Adrenal gland (tissue), 5 donors: ENCODE measurements around the gene POMT1.

ENCODE experiments used
- CTCF ChIP-seq, 6 experiments: fragments of 450-650 bp in 4 of 6; fragments of 200-600 bp in 2 of 6; sonication (generic) in 1 of 6; IDR thresholded peaks; 1 replicate in 5 of 6; 2 replicates in 1 of 6; pipeline versions ENCODE4 v1.5.1 to v1.8.0; 2016 to 2021; ENCODE audit warnings: antibody characterized with exemption in 6 of 6, mild to moderate bottlenecking in 2 of 6, moderate library complexity in 1 of 6
- POLR2A ChIP-seq, 2 donors: fragments of 450-650 bp; IDR thresholded peaks; one replicate each; pipeline ENCODE4 v1.6.1; 2017; ENCODE audit warnings: antibody characterized with exemption in 2 of 2, mild to moderate bottlenecking in 2 of 2, moderate library complexity in 1 of 2
- donor health status: DM: no; HTN: no; CAD: no.

DNA sequence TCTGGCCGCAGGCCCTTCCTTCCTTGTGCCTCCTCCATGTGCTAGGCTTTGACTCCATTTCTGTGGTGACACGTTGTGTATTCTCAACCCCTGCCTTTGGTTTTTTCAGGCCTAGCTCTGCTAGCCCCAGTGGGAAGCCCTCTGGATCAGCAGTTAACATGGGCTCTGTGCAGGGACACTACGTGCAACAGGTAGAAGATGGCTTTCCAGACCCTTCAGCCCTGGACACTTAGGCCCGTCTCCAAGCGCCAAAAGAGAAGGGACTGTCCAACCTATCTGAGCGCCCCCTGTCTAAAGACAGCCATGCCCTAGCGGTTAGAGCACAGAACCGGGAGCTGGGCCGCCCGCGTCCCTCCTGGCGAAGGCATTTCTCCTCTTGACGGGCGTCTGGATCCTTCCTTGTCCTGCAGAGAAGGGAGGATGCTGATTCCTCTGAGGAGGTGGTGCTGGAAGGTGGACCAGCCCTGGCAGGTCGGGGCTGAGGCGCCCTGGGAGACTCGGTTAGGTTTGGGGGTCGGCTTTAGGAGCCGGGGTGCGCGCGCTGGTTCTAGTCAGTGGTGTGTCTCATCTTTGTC, 8.3 kb upstream of the POMT1 start:
- TF ChIP-seq POLR2A (IDR thresholded peaks at IDR 0.05) (no peak), CTCF (IDR thresholded peaks at IDR 0.05) (no peak)
